Esophagus muscularis mucosa (tissue), 4 donors: Measurements from ENCODE around the gene CPEB4. TPM values are rescaled to one million over a fixed set of nuclear protein-coding genes. Genes with fewer than 3 reads are reported as not detected.

ENCODE experiments used
- DNase-seq: peaks from one replicate; pipeline ENCODE4 v3.0.0-alpha.2; 2017; ENCODE audit errors: extremely low spot score
- H3K27ac ChIP-seq, 4 donors: fragments of 200-600 bp; sonication (generic); replicated peaks in 1 of 4; 1 replicate in 3 of 4; 2 replicates in 1 of 4; pipeline ENCODE4 v1.5.1; 2016 to 2019; ENCODE audit warnings: mild to moderate bottlenecking in 1 of 4
- H3K27me3 ChIP-seq, 4 donors: fragments of 200-600 bp; sonication (generic); one replicate each; pipeline versions ENCODE4 v1.5.1 to v1.6.0; 2016 to 2019
- H3K36me3 ChIP-seq, 4 donors: fragments of 200-600 bp; sonication (generic); one replicate each; pipeline ENCODE4 v1.5.1; 2016 to 2019
- H3K4me1 ChIP-seq, 4 donors: fragments of 200-600 bp; sonication (generic); one replicate each; pipeline ENCODE4 v1.5.1; 2016 to 2019
- H3K4me3 ChIP-seq, 4 donors: fragments of 200-600 bp; sonication (generic); 1 replicate in 2 of 4; 2 replicates in 2 of 4; pipeline ENCODE4 v1.5.1; 2016 to 2019; ENCODE audit warnings: mild to moderate bottlenecking in 4 of 4, moderate library complexity in 1 of 4
- H3K9me3 ChIP-seq, 4 donors: fragments of 200-600 bp; sonication (generic); 1 replicate in 3 of 4; 2 replicates in 1 of 4; pipeline ENCODE4 v1.5.1; 2016 to 2019
- EP300 ChIP-seq: sonication (generic); formaldehyde crosslinking; IDR thresholded peaks from one replicate; pipeline ENCODE4 v1.6.1; 2017; ENCODE audit warnings: antibody characterized with exemption
- POLR2A ChIP-seq: fragments of 450-650 bp; IDR thresholded peaks from one replicate; pipeline ENCODE4 v1.6.1; 2017; ENCODE audit warnings: antibody characterized with exemption, moderate library complexity, mild to moderate bottlenecking, low read depth
- POLR2AphosphoS5 ChIP-seq, 2 donors: sonication (generic); formaldehyde crosslinking; IDR thresholded peaks; one replicate each; pipeline ENCODE4 v1.6.1; 2017; ENCODE audit warnings: antibody characterized with exemption in 2 of 2
- WGBS: methylation state at CpG from one replicate; pipeline ENCODE4 v1.1.5; 2018; 5-methylcytosine and 5-hydroxymethylcytosine counted together
- intact Hi-C: fragments of 100-400 bp; cut with DNase I; formaldehyde crosslinking; loops from one replicate; pipeline ENCODE4 v1.15.1; 2023
- total RNA-seq, 4 donors: library from RNA; depleted of rRNA; stranded (reverse); fragments of >200 nt; gene quantifications; one replicate each; pipeline versions ENCODE4 v1.1.0 to v1.2.1, GENCODE V29; 2016
- TF ChIP-seq, protein P1 (sequence below), 3 experiments: fragments of 200-600 bp in 2 of 3; fragments of 450-650 bp in 1 of 3; sonication (generic) in 2 of 3; IDR thresholded peaks; one replicate each; pipeline ENCODE4 v1.5.1; 2017 to 2019; ENCODE audit warnings: antibody characterized with exemption in 3 of 3, mild to moderate bottlenecking in 2 of 3, moderate library complexity in 1 of 3

The CPEB4 gene
- total RNA-seq, result 10 to 100 TPM; 44.9 to 96.4 (median 54.4) TPM

DNA sequence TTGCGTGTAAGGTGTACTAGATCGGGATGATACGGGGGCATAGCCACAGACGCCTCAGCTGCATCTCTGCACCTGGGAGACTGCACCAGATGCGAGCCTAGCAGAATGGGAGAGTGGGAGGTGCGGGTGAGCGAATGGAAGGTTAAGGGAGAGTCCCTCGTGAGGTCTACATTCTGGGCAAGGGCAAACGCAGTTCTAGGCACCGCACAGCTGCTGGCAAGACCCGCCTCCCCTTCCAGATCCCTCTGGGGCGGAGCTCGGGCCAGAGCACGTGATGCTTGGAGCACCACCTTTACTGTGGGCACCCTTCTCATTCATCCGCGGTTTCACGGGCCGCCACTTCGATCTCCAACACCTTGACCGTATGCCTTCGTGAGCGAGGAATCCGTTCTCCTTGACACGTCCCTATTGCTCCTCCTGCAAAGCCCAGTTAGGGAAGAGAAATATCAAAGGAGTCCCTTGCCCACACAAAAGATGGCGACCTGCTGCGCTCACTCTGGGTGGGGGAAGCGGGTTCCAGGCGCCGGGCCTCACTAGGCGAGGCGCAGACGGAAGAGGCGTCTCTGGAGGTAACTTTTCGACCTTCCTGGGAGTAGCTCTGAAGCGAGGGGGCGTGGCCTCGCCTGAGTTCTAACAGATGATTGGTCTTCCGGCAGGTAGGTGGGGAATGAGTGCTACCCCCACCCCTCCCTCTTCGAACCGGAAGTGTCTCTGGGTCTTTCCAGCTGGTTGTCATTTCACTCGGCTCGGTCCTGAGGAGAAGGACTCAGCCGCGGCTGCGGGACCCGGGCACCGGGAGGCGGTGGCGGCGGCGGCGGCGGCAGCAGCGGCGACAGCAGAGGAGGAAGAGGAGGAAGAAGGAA, at the start of gene CPEB4:
CPEB4 (plus strand) TSS at position 740 of the 863 bp plus-strand sequence. CDS start 1,385 bp downstream, outside the sequence.
- DNase-seq, result peak; percentile 100
- Histone ChIP-seq H3K9me3 (no peaks in the 10 kb centered on the region), H3K36me3 (peaks cover 0 to 11% (median 0%) of the 10 kb centered on the region in 4 donors), H3K4me1 (peaks cover 9 to 40% (median 32%) of the 10 kb centered on the region in 4 donors), H3K27ac (peak within 1 kb of the TSS; percentile 82 to 95 (median 88)), H3K4me3 (peak within 1 kb of the TSS; percentile 66 to 92 (median 86)), H3K27me3 (no peaks in the 10 kb centered on the region)
- intact Hi-C loops, result loop anchor here (1.0 to 10.0 kb wide), 4 partner anchors 35 to 271 kb away; partner anchors contain the start of gene BOD1
- no peak for TF ChIP-seq EP300
- TF ChIP-seq POLR2A, result peak; percentile 97
- TF ChIP-seq, protein P1, sequence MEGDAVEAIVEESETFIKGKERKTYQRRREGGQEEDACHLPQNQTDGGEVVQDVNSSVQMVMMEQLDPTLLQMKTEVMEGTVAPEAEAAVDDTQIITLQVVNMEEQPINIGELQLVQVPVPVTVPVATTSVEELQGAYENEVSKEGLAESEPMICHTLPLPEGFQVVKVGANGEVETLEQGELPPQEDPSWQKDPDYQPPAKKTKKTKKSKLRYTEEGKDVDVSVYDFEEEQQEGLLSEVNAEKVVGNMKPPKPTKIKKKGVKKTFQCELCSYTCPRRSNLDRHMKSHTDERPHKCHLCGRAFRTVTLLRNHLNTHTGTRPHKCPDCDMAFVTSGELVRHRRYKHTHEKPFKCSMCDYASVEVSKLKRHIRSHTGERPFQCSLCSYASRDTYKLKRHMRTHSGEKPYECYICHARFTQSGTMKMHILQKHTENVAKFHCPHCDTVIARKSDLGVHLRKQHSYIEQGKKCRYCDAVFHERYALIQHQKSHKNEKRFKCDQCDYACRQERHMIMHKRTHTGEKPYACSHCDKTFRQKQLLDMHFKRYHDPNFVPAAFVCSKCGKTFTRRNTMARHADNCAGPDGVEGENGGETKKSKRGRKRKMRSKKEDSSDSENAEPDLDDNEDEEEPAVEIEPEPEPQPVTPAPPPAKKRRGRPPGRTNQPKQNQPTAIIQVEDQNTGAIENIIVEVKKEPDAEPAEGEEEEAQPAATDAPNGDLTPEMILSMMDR (IDR thresholded peaks at IDR 0.05), result no peak
- peak; percentile 98 to 99 for TF ChIP-seq POLR2AphosphoS5 (IDR thresholded peaks at IDR 0.05)
- 7% methylated on average over 33 of the region's 55 CpGs for WGBS

DNA sequence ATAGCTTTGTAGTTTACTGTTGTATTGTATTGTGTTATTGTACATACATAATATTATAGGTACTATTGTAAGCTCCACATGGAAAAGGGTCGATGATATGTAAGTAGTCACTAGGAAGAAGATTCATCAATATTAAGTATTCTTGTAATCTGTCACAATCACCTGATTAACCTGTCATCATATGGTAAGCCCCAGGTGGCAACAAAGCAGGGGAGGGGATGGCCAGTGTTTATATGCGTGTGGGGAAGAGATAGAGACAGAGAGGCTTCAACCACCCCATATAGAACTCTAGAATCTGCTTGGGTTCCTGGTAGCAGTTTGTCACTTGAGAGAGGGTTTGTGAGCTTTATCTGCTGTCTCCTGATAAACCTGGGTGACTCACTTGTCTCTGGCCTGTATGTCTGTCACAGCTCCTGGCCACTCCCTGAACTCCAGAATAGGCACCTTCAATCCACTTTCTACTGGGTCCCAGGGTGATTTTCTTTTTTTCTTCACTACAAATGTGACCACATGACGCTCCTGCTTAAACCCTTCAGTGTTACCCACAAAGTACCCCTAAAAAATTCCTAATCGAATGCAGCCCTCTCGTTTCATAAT, 48.9 kb upstream of the CPEB4 start:
- Histone ChIP-seq H3K9me3 (no peaks in the 10 kb centered on the region), H3K36me3 (no peaks in the 10 kb centered on the region), H3K4me1 (peaks cover 0 to 2% (median under 1%) of the 10 kb centered on the region in 4 donors), H3K27me3 (no peaks in the 10 kb centered on the region), H3K27ac (no peak overlapping the region), H3K4me3 (no peak overlapping the region)
- no peak for DNase-seq
- intact Hi-C loops, result no loop called here
- 72% methylated on average over 5 of the region's 5 CpGs for WGBS
- TF ChIP-seq, protein P1 (IDR thresholded peaks at IDR 0.05), result no peak
- no peak for TF ChIP-seq POLR2AphosphoS5 (IDR thresholded peaks at IDR 0.05)
- TF ChIP-seq EP300, result no peak
- TF ChIP-seq POLR2A, result no peak

DNA sequence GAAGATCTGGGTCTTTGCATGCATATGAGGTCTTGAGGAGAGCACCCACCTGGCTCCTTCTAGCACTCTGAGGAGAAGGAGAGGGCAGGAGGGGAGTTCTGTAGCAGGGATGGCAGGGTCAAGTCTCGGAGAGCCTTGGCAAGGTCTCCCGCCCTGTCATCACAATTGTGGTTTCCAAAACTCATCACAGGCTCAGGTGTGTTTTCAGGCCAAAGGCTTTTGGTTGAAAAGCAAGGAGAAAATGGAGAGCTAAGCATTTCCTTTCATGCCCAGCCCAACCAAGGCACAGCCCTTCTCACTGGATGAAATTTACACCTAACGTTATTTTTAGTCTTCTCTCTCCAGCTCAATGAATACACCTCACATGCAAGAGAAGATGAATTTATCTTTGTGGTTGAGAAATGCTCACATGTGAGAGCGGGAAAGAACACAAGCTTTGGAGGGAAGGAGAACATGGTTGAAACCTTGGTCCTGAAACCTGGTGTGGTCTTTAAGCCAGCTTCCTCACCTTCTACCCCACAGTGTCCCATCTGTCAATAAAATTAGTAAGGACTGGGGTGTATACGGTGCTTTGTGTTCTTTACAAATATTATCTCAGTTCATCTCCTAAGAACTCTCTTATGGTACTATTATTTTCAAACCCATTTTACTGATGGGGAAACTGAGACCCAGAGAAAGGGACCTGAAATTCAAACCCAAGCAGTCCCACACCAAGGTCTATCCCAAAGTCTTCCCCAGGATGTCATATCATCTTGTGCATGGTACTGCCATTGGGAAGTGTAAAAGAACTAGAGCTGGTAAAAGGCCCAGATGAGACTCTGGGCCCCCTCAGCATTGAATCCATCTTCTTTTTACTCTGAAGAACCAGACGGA, 47.8 kb upstream of the CPEB4 start:
- Histone ChIP-seq H3K36me3 (no peaks in the 10 kb centered on the region), H3K27ac (no peak overlapping the region), H3K4me3 (no peak overlapping the region), H3K27me3 (no peaks in the 10 kb centered on the region), H3K9me3 (no peaks in the 10 kb centered on the region), H3K4me1 (no peaks in the 10 kb centered on the region)
- TF ChIP-seq POLR2AphosphoS5 (IDR thresholded peaks at IDR 0.05) (no peak), POLR2A (no peak), EP300 (no peak)
- TF ChIP-seq, protein P1 (IDR thresholded peaks at IDR 0.05), result no peak
- DNase-seq, result no peak
- intact Hi-C loops, result no loop called here
- WGBS, result 98% methylated on average over 6 of the region's 6 CpGs

DNA sequence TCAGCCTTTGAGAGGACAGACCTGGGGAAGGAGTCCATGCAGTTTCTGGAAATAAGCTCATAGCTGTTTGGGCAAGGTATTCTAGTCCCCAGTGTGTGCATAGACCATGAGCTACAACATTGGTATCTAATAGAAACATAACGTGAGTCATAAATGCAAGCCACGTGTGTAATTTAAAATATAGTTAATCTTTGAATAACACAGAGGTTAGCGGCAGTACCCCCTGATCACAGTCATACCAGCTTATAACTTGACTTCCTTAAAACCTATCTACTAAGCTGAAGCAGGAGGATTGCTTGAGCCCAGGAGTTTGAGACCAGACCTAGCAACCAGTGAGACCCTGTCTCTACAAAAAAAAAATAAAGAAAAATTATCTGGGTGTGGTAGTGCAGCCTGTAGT, 46.4 kb upstream of the CPEB4 start:
- Histone ChIP-seq H3K36me3 (no peaks in the 10 kb centered on the region), H3K27ac (no peak overlapping the region), H3K4me3 (no peak overlapping the region), H3K9me3 (no peaks in the 10 kb centered on the region), H3K27me3 (no peaks in the 10 kb centered on the region), H3K4me1 (no peaks in the 10 kb centered on the region)
- DNase-seq, result no peak
- 94% methylated on average over 3 of the region's 3 CpGs for WGBS
- TF ChIP-seq POLR2A, result no peak
- intact Hi-C loops, result no loop called here

DNA sequence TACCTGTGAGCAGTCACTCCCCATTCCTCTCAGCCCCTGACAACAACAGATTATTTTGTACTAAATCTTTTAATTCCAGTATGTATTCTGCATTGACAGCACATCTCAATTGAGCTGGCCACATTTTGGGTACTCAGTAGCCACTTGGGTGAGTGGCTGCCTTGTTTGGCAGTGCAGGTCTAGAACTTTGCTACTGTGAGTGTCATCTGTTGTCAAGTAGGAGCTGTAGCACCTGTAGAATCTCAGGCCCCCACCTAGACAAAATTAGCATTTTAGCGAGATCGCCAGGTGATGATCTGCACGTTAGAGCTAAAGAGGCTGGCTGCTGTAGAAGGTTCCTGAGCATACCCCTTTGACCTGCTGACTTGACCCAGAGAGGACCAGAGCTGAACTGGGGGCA, 44.4 kb upstream of the CPEB4 start:
- TF ChIP-seq POLR2A (no peak), EP300 (no peak), POLR2AphosphoS5 (IDR thresholded peaks at IDR 0.05) (no peak)
- TF ChIP-seq, protein P1 (IDR thresholded peaks at IDR 0.05), result no peak
- Histone ChIP-seq H3K4me1 (no peaks in the 10 kb centered on the region), H3K36me3 (no peaks in the 10 kb centered on the region), H3K9me3 (peaks cover 0 to 13% (median 0%) of the 10 kb centered on the region in 4 donors), H3K27ac (no peak overlapping the region), H3K4me3 (no peak overlapping the region), H3K27me3 (no peaks in the 10 kb centered on the region)
- intact Hi-C loops, result no loop called here
- no peak for DNase-seq
- 96% methylated on average over 3 of the region's 3 CpGs for WGBS
